Stomach (tissue), 4 donors: Measurements from ENCODE around the gene LSAMP.

Source experiments
- EP300 ChIP-seq: sonication (generic); formaldehyde crosslinking; IDR thresholded peaks from one replicate; pipeline ENCODE4 v1.6.1; 2017; ENCODE audit warnings: antibody characterized with exemption
- POLR2A ChIP-seq, 4 donors: fragments of 450-650 bp; IDR thresholded peaks; one replicate each; pipeline ENCODE4 v1.6.1; 2016; ENCODE audit warnings: antibody characterized with exemption in 4 of 4, control low read depth in 2 of 4, mild to moderate bottlenecking in 1 of 4, moderate library complexity in 1 of 4
- POLR2AphosphoS5 ChIP-seq, 3 donors: sonication (generic); formaldehyde crosslinking; IDR thresholded peaks; one replicate each; pipeline ENCODE4 v1.6.1; 2016; ENCODE audit warnings: antibody characterized with exemption in 3 of 3
- TF ChIP-seq, protein P1 (sequence below), 7 experiments: fragments of 450-650 bp in 4 of 7; fragments of 200-600 bp in 3 of 7; sonication (generic) in 3 of 7; IDR thresholded peaks; one replicate each; pipeline ENCODE4 v1.5.1; 2016 to 2019; ENCODE audit warnings: antibody characterized with exemption in 7 of 7, control low read depth in 2 of 7, mild to moderate bottlenecking in 1 of 7

DNA sequence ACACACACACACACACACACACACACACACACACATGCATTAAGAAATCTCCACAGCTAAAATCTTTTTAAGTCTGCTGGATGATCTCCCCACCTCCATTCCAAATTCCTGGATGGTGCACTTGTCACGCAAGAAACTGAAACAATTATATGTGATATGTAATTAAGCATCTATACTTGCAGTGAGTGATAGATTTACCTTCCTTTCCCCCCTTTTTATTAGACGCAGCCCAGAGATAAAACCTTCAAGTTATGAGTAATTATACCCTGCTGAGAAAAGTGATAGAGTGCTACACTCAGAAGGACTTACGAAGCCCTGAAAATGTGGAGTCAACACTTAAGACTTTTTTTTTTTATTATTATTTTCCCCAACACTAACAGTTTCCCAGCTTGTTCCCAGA, 255.2 kb downstream of the LSAMP start:
- TF ChIP-seq, protein P1, sequence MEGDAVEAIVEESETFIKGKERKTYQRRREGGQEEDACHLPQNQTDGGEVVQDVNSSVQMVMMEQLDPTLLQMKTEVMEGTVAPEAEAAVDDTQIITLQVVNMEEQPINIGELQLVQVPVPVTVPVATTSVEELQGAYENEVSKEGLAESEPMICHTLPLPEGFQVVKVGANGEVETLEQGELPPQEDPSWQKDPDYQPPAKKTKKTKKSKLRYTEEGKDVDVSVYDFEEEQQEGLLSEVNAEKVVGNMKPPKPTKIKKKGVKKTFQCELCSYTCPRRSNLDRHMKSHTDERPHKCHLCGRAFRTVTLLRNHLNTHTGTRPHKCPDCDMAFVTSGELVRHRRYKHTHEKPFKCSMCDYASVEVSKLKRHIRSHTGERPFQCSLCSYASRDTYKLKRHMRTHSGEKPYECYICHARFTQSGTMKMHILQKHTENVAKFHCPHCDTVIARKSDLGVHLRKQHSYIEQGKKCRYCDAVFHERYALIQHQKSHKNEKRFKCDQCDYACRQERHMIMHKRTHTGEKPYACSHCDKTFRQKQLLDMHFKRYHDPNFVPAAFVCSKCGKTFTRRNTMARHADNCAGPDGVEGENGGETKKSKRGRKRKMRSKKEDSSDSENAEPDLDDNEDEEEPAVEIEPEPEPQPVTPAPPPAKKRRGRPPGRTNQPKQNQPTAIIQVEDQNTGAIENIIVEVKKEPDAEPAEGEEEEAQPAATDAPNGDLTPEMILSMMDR (IDR thresholded peaks at IDR 0.05) = no peak
- TF ChIP-seq POLR2A (IDR thresholded peaks at IDR 0.05) (no peak), POLR2AphosphoS5 (IDR thresholded peaks at IDR 0.05) (no peak), EP300 (no peak)
